ENCODE data around the gene ABHD18.
"Not testable (repeated sequence)": the region's sequence is repeated elsewhere in the genome, so short reads cannot be mapped to it uniquely, and the experiment has no call there.

ABHD18 gene

GRCh38 chr4:128061566-128062536, 96.6 kb downstream of the ABHD18 start:
- Histone ChIP-seq H3K9me3 (ENCODE audit: insufficient read depth, low read length) (no peaks in the 10 kb centered on the region), H3K9me2 (replicated peaks; ENCODE audit: insufficient read depth, low read length) (no peaks in the 10 kb centered on the region), H2AFZ (ENCODE audit: low read depth, low read length, severe bottlenecking) (peak overlapping the region; percentile 64), H3K79me2 (ENCODE audit: insufficient read depth, low read length) (peaks cover 15% of the 10 kb centered on the region; the same call in 1 of the 2 replicates), H3K4me2 (ENCODE audit: low read depth, low read length, poor library complexity, severe bottlenecking) (peak overlapping the region; percentile 84), H3F3A (ENCODE audit: insufficient read depth) (0 out of 2 replicates have a peak, but pooled peaks cover 3% of the 10 kb centered on the region), H3K36me3 (ENCODE audit: low read length) (no peaks in the 10 kb centered on the region), H4K20me1 (ENCODE audit: low read depth, low read length) (no peaks in the 10 kb centered on the region), H3K9ac (ENCODE audit: low read length) (peak overlapping the region; percentile 70), H3K27me3 (ENCODE audit: low read length) (no peaks in the 10 kb centered on the region), H3K4me3 (ENCODE audit: insufficient read depth, low read length, poor library complexity, severe bottlenecking) (peak overlapping the region; percentile 64), H3K27ac (ENCODE audit: low read depth, low read length) (peak overlapping the region; percentile 81)
- TF ChIP-seq CTCF (IDR thresholded peaks at IDR 0.05; ENCODE audit: insufficient read depth, low read length, poor library complexity, severe bottlenecking), result no peak
- TF ChIP-seq EZH2phosphoT487 (conservative IDR thresholded peaks at IDR 0.05; ENCODE audit: low read length), result no peak

GRCh38 chr4:128066453-128066820, 101.2 kb downstream of the ABHD18 start:
- H2AFZ ChIP-seq (ENCODE audit: low read depth, low read length, severe bottlenecking); H3K36me3 ChIP-seq (ENCODE audit: low read length); H3K9ac ChIP-seq (ENCODE audit: low read length); H3K27ac ChIP-seq (ENCODE audit: low read depth, low read length); H3K4me3 ChIP-seq (ENCODE audit: insufficient read depth, low read length, poor library complexity, severe bottlenecking); H3K9me2 ChIP-seq (replicated peaks; ENCODE audit: insufficient read depth, low read length); H3K27me3 ChIP-seq (ENCODE audit: low read length); H3K9me3 ChIP-seq (ENCODE audit: insufficient read depth, low read length); H3F3A ChIP-seq (ENCODE audit: insufficient read depth); H4K20me1 ChIP-seq (ENCODE audit: low read depth, low read length); H3K4me2 ChIP-seq (ENCODE audit: low read depth, low read length, poor library complexity, severe bottlenecking): not testable (repeated sequence)
- peaks cover 18% of the 10 kb centered on the region; the same call in 1 of the 2 replicates for H3K79me2 ChIP-seq (ENCODE audit: insufficient read depth, low read length)

GRCh38 chr4:128068918-128069317, 103.7 kb downstream of the ABHD18 start:
- H3K79me2 ChIP-seq (ENCODE audit: insufficient read depth, low read length), result 0 out of 2 replicates have a peak, but pooled peaks cover 3% of the 10 kb centered on the region
- no peaks in the 10 kb centered on the region for H4K20me1 ChIP-seq (ENCODE audit: low read depth, low read length)
- H2AFZ ChIP-seq (ENCODE audit: low read depth, low read length, severe bottlenecking), result no peak overlapping the region
- no peaks in the 10 kb centered on the region for H3K36me3 ChIP-seq (ENCODE audit: low read length)
- H3K27ac ChIP-seq (ENCODE audit: low read depth, low read length), result no peak overlapping the region
- H3K27me3 ChIP-seq (ENCODE audit: low read length), result no peaks in the 10 kb centered on the region
- no peaks in the 10 kb centered on the region for H3K9me3 ChIP-seq (ENCODE audit: insufficient read depth, low read length)
- no peak overlapping the region for H3K4me3 ChIP-seq (ENCODE audit: insufficient read depth, low read length, poor library complexity, severe bottlenecking)
- no peak overlapping the region for H3K9ac ChIP-seq (ENCODE audit: low read length)
- H3K4me2 ChIP-seq (ENCODE audit: low read depth, low read length, poor library complexity, severe bottlenecking), result no peak overlapping the region
- TF ChIP-seq EZH2phosphoT487 (conservative IDR thresholded peaks at IDR 0.05; ENCODE audit: low read length) (no peak), CTCF (IDR thresholded peaks at IDR 0.05; ENCODE audit: insufficient read depth, low read length, poor library complexity, severe bottlenecking) (no peak)
- H3K9me2 ChIP-seq (replicated peaks; ENCODE audit: insufficient read depth, low read length), result no peaks in the 10 kb centered on the region
- no peaks in the 10 kb centered on the region for H3F3A ChIP-seq (ENCODE audit: insufficient read depth)

GRCh38 chr4:128076464-128076863, 111.3 kb downstream of the ABHD18 start:
- H4K20me1 ChIP-seq (ENCODE audit: low read depth, low read length), result no peaks in the 10 kb centered on the region
- H3F3A ChIP-seq (ENCODE audit: insufficient read depth), result no peaks in the 10 kb centered on the region
- no peaks in the 10 kb centered on the region for H3K9me2 ChIP-seq (replicated peaks; ENCODE audit: insufficient read depth, low read length)
- TF ChIP-seq CTCF (IDR thresholded peaks at IDR 0.05; ENCODE audit: insufficient read depth, low read length, poor library complexity, severe bottlenecking) (no peak), EZH2phosphoT487 (conservative IDR thresholded peaks at IDR 0.05; ENCODE audit: low read length) (no peak)
- H3K4me3 ChIP-seq (ENCODE audit: insufficient read depth, low read length, poor library complexity, severe bottlenecking), result no peak overlapping the region
- no peaks in the 10 kb centered on the region for H3K36me3 ChIP-seq (ENCODE audit: low read length)
- H3K27me3 ChIP-seq (ENCODE audit: low read length), result no peaks in the 10 kb centered on the region
- H3K9ac ChIP-seq (ENCODE audit: low read length), result no peak overlapping the region
- H2AFZ ChIP-seq (ENCODE audit: low read depth, low read length, severe bottlenecking), result no peak overlapping the region
- H3K79me2 ChIP-seq (ENCODE audit: insufficient read depth, low read length), result no peaks in the 10 kb centered on the region
- H3K27ac ChIP-seq (ENCODE audit: low read depth, low read length), result no peak overlapping the region
- no peak overlapping the region for H3K4me2 ChIP-seq (ENCODE audit: low read depth, low read length, poor library complexity, severe bottlenecking)
- H3K9me3 ChIP-seq (ENCODE audit: insufficient read depth, low read length), result no peaks in the 10 kb centered on the region

Data from SU-DHL-6 (cell line).